ENCODE data around the gene SLC25A21.
"Not testable (repeated sequence)": the region's sequence is repeated elsewhere in the genome, so short reads cannot be mapped to it uniquely, and the experiment has no call there.

The SLC25A21 gene

DNA sequence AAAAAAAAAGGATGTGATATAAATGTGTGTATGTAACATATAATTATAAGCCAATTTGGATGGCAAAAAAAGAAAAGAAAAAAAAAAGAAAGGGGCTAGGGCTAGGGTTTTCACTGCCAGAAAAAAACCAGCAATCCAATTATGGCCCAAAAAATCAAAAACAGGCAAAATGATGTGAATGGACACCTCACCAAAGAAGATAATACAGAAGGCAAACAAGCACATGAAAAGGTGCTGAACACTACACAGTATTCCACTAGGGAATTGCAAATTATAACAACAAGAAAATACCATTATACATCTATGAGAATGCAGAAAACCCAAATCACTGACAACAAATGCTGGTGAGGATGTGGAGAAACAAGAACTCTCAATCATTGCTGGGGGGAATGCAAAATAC lies 13.3 kb upstream of the SLC25A21 start:
- DNase-seq, result no peak

GRCh38 chr14:37184520-37184919 lies 12.1 kb upstream of the SLC25A21 start:
- DNase-seq, result not testable (repeated sequence)

DNA sequence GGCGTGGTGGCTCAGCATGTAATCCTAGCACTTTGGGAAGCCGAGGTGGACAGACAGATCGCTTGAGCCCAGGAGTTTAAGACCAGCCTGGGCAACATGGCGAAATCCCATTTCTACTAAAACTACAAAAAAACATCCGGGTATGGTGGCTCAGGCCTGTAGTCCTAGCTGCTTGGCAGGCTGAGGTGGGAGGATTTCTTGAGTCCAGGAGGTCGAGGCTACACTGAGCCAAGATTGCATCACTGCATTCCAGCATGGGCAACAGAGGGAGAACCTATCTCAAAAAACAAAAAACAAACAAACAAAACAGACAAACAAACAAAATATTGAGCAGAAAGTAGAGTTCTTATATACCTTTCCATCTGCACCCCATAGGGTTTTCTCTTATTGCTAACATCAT lies 9.0 kb upstream of the SLC25A21 start:
- DNase-seq, result no peak

- DNase-seq, result not testable (repeated sequence)
These were observed 8.5 kb upstream of the SLC25A21 start for GRCh38 chr14:37180886-37181285.

GRCh38 chr14:37179896-37180502 lies 7.6 kb upstream of the SLC25A21 start:
- no peak for DNase-seq

DNA sequence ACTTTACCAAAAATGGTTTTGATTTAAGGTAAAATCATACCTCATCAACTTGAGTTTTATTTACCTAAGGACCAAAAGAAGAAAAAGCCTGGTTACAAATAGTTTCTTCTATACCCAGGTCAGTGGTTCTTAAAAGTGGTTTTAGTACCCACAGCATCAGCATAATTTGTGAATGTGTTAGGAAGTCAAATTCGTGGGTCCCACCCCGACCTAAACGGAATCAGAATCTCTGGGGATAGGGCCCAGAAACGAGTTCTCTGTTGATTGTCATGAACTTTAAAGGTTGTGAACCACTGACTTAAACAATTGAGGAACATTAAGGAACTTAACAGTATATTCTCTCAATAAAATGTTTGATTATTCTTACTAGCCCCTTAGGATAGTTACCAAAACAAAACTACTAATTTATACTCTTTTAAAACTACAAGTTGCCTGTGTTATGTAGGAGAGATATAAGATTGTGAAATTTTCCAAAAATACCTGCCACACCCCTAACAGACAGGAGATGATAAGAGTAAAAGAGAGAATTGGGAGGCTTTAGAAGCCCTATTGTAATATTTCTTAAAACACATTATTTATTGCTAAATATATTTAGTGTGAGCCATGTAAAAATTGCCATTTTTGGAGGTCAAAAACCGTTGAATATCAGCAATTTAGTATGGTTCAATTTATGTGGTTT lies 669 bp upstream of the SLC25A21 start:
- DNase-seq, result no peak

DNA sequence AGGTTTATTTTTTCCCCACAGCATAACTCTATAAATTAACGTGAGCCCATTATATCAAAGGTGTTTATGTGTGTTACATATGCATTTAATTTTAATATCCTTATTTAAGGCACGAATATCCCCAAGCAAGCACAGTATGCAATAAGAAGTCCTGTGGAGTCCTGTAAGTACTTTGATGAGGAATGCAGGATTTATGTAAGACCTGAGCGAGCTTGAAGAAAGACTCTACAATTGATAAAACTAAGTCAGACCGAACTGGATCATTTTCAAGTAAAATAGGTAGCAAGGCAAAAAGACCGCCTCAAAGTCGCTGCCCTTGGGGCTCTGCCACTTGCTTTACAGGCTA lies 755 bp downstream of the SLC25A21 start:
- no peak for DNase-seq

DNA sequence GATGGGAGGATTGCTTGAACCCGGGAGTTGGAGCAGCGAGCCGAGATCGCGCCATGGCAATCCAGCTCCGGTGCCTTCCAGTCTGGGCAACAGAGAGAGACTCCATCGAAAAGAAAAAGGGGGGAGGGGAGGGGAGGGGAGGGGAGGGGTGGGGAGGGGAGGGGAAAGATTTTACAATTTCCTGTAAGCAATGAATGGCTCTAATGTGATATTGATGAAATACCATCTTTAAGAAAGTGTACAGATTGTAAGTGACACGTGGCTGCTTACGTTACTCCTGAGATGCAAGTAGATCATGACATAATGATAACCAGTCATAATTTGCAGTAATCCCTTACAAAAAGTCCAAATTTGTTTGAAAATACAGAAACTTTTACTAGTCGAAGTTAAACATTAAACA lies 1.4 kb downstream of the SLC25A21 start:
- DNase-seq, result no peak

DNA sequence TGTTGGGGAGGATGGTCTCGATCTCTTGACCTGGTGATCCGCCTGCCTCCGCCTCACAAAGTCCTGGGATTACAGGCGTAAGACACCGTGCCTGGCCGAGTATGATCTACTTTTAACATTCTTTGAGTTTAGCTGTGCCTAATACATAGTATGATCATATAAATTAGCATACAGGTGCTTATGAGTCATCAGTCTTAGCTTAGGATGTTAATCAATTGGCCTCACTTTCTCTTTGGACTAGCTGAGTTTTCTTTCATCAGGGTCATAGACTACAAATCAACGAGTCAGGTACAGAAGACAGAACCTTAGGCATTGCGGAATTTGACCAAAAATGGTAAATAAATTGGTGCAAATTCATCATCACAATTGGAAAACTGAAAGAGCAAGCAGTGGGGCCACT lies 2.2 kb downstream of the SLC25A21 start:
- DNase-seq, result no peak

- no peak for DNase-seq
These were observed 3.7 kb downstream of the SLC25A21 start for GRCh38 chr14:37168721-37169120.

GRCh38 chr14:37167151-37168047 lies 5.0 kb downstream of the SLC25A21 start:
- no peak for DNase-seq

DNA sequence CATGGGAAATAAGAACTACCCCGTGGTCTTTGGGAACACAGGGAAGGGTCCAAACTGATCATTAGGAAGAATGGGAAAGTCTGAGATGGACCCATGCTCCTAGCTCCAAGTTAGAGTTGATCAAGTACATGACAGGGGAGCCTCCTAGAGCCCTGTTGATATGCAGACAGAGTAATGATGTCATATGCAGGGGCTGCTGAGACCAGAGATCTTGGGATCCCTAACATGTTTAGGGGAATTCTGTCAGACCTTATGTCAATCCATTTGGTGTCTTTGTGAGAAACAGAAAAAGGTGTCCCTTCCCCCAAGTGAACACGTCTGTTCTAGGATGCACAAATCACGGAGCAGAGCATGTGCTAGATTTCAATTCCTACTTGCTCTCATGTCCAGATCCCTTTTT lies 6.6 kb downstream of the SLC25A21 start:
- DNase-seq, result no peak

- DNase-seq, result not testable (repeated sequence)
These were observed 10.1 kb downstream of the SLC25A21 start for GRCh38 chr14:37162307-37162706.

DNA sequence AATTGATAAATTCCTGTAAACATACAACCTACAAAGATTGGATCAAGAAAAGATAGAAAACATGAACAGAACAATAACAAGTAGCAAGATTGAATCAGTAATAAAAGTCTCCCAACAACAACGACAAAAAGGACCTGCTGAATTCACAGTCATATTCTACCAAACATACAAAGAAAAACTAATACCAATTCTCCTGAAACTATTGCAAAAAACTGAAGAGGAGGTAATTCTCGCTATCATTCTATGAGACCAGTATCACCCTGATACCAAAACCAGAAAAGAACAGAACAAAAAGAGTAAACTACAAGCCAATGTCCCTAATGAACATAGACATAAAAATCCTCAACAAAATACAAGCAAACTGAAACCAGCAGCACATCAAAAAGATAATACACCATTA lies 14.4 kb downstream of the SLC25A21 start:
- no peak for DNase-seq

DNA sequence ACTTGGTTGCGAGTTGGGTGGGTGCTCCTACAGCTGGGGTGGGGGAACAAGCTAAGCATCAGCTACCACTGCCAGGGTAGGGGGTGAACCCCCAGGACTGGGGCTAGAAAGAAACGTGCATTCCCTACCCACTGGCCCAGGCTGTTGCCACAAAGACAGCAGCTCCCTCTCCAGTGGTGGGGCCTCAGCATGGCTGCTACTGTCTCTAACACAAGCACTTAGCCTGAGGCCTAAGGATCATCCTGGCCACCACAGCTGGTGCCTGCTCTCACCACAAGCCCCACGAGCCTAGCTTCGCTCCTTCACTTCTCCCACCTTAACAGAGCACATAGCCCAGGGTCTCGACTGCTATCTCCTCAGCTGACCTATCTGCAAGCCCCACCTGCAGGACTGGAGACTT lies 18.9 kb downstream of the SLC25A21 start:
- DNase-seq, result no peak

- no peak for DNase-seq
These were observed 19.4 kb downstream of the SLC25A21 start for GRCh38 chr14:37153005-37153404.

GRCh38 chr14:37150414-37150813 lies 22.0 kb downstream of the SLC25A21 start:
- DNase-seq, result no peak

GRCh38 chr14:37147310-37147880 lies 25.0 kb downstream of the SLC25A21 start:
- DNase-seq, result no peak

DNA sequence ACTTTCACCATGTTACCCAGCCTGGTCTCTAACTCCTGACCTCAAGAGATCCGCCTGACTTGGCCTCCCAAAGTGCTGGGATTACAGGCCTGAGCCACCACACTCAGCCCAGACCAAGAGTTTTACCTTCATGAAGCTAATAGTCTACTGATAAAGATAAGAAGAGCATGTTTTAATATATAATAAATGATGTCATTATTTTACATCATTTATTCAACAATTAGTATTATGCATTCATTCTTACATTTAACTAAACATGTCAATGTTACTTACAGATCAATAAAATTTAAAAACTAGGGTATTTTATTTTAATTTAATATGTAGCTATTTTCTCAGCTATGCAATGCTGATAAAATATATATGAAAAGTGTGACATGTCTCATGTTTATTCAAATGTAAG lies 26.0 kb downstream of the SLC25A21 start:
- not testable (repeated sequence) for DNase-seq

- DNase-seq, result no peak
These were observed 27.0 kb downstream of the SLC25A21 start for GRCh38 chr14:37145395-37145794.

DNA sequence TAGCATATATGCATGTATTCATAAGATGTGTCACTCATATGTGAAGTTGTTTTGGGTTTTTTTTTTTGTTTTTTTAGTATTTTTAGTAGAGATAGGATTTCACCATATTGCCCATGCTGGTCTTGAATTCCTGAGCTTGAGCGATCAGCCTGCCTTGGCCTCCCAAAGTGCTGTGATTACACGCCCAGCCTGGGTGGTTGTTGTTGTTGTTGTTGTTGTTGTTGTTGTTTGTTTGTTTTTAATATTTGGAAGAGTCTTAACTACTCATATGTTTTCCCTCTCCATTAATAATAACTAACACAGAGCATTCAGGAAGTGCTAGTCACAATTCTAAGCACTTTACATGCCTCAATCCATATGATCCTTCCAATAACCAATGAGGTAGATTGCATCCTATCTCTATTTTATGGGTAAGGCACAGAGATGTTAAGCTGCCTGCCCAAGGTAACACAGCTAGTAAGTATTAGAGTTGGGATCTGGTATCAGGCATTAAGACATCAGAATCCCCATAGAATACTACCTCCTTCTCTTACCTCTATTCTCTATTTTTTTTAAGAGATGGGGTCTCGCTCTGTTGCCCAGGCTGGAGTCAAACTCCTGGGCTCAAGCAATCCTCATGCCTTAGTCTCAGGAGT lies 27.6 kb downstream of the SLC25A21 start:
- no peak for DNase-seq

DNA sequence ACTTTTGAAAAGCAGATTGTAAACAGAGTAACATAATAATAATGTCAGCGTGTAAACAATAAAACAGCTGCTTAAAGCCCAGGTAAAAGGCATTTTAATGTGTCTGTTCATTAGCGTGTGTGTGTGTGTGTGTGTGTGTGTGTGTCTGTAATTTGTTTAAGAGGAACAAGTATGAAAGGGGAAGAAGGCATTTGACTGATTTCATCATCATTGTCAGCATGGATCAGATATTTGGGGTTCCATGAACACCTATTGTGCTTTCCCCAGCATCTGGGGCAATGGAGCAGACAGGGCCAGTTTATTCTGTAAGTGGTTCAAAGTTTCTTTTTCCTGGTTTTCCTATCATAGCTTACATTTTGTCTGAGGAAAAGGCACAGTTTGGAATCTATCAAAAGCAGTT lies 28.9 kb downstream of the SLC25A21 start:
- DNase-seq, result no peak

GRCh38 chr14:37142835-37143401 lies 29.5 kb downstream of the SLC25A21 start:
- peak; percentile 23 for DNase-seq
